NB4 (cell line): Measurements from ENCODE around the gene NME3.

ENCODE experiments used
- DNase-seq: peaks from one replicate; pipeline ENCODE4 v3.0.0; 2010; ENCODE audit warnings: low read depth
- H3K4me3 ChIP-seq: one replicate; pipeline ENCODE4 v1.5.1; 2011; ENCODE audit warnings: mild to moderate bottlenecking, low read depth, low read length, moderate library complexity
- CTCF ChIP-seq: IDR thresholded peaks from one replicate; pipeline ENCODE4 v1.5.1; 2012; ENCODE audit warnings: low read depth, low read length
- MAX ChIP-seq: IDR thresholded peaks from 2 replicates; pipeline ENCODE4 v1.6.1; 2011; ENCODE audit warnings: low read depth, low read length
- MYC ChIP-seq: IDR thresholded peaks from 2 replicates; pipeline ENCODE4 v1.6.1; 2011; ENCODE audit warnings: low read depth, low read length
- POLR2A ChIP-seq: IDR thresholded peaks from 2 replicates; pipeline ENCODE4 v1.6.1; 2011; ENCODE audit warnings: mild to moderate bottlenecking; ENCODE audit not compliant: insufficient read length; ENCODE audit errors: extremely low read depth

Gene NME3

GRCh38 chr16:1817716-1818115 is 46.4 kb upstream of the NME3 start:
- H3K4me3 ChIP-seq, result no peak overlapping the region
- no peak for DNase-seq
- TF ChIP-seq MYC (no peak), MAX (no peak), CTCF (no peak), POLR2A (no peak)

- no peak for TF ChIP-seq MYC
- no peak for TF ChIP-seq POLR2A
- no peak for TF ChIP-seq CTCF
- no peak for TF ChIP-seq MAX
- H3K4me3 ChIP-seq, result no peak overlapping the region
- DNase-seq, result no peak
Observed at GRCh38 chr16:1817276-1817589, 45.9 kb upstream of the NME3 start.

- TF ChIP-seq MAX (no peak), CTCF (no peak), MYC (no peak), POLR2A (no peak)
- DNase-seq, result no peak
- H3K4me3 ChIP-seq, result no peak overlapping the region
Observed at GRCh38 chr16:1816396-1817275, 45.3 kb upstream of the NME3 start.

- TF ChIP-seq POLR2A (no peak), MYC (no peak), CTCF (no peak)
- no peak for DNase-seq
Observed at GRCh38 chr16:1815461-1815860, 44.1 kb upstream of the NME3 start.

GRCh38 chr16:1812732-1813163 is 41.4 kb upstream of the NME3 start:
- H3K4me3 ChIP-seq, result no peak overlapping the region
- DNase-seq, result peak; percentile 75
- TF ChIP-seq MAX (peak; percentile 71), CTCF (peak; percentile 52), POLR2A (no peak), MYC (peak; percentile 77; the same call in 1 of the 2 replicates)

More at GRCh38 chr16:1815461-1815860, 44.1 kb upstream of the NME3 start:
- H3K4me3 ChIP-seq, result no peak overlapping the region
